Skeletal muscle tissue (tissue), 4 donors: Measurements from ENCODE around the gene CTSZ. TPM values are rescaled to one million over a fixed set of nuclear protein-coding genes. Genes with fewer than 3 reads are reported as not detected.
"Not testable (repeated sequence)": the region's sequence is repeated elsewhere in the genome, so short reads cannot be mapped to it uniquely, and the experiment has no call there.

ENCODE experiments used
- H3K27ac ChIP-seq: one replicate; pipeline ENCODE4 v1.7.0; 2013; ENCODE audit warnings: mild to moderate bottlenecking, low read depth, low read length, inconsistent platforms
- H3K27me3 ChIP-seq, 3 donors: one replicate each; pipeline ENCODE4 v1.7.0; 2013; ENCODE audit warnings: low read length in 3 of 3; ENCODE audit not compliant: control insufficient read depth in 3 of 3, insufficient read depth in 3 of 3
- H3K36me3 ChIP-seq, 3 donors: one replicate each; pipeline ENCODE4 v1.7.0; 2013; ENCODE audit warnings: low read length in 3 of 3; ENCODE audit not compliant: control insufficient read depth in 3 of 3, insufficient read depth in 3 of 3
- H3K4me1 ChIP-seq, 3 donors: one replicate each; pipeline ENCODE4 v1.7.0; 2013; ENCODE audit warnings: low read length in 3 of 3, mild to moderate bottlenecking in 3 of 3; ENCODE audit not compliant: control insufficient read depth in 3 of 3, insufficient read depth in 3 of 3
- H3K4me3 ChIP-seq, 3 donors: one replicate each; pipeline ENCODE4 v1.7.0; 2013; ENCODE audit warnings: low read length in 3 of 3
- H3K9ac ChIP-seq, 3 donors: one replicate each; pipeline ENCODE4 v1.7.0; 2013; ENCODE audit warnings: low read length in 3 of 3, mild to moderate bottlenecking in 3 of 3, moderate library complexity in 2 of 3, low read depth in 1 of 3
- H3K9me3 ChIP-seq, 3 donors: one replicate each; pipeline ENCODE4 v1.7.0; 2013; ENCODE audit warnings: low read length in 3 of 3; ENCODE audit not compliant: control insufficient read depth in 3 of 3
- total RNA-seq: library from RNA; depleted of rRNA; stranded (reverse); fragments of >200 nt; gene quantifications from one replicate; pipeline ENCODE4 v1.2.3, GENCODE V29; 2014
- donor health status: Osteomylitis.

CTSZ gene
- total RNA-seq, 1 donor from 2014 or later: 59.5 TPM

- Histone ChIP-seq H3K27me3 (no peaks in the 10 kb centered on the region), H3K9me3 (no peaks in the 10 kb centered on the region), H3K27ac (no peak overlapping the region), H3K9ac (no peak overlapping the region), H3K4me3 (no peak overlapping the region), H3K36me3 (peaks cover 29 to 33% (median 32%) of the 10 kb centered on the region in 3 donors), H3K4me1 (peaks cover 13 to 40% (median 30%) of the 10 kb centered on the region in 3 donors)
These were observed 22.4 kb downstream of the CTSZ start for GRCh38 chr20:58984691-58985090.

GRCh38 chr20:58983115-58983468, 24.0 kb downstream of the CTSZ start:
- not testable (repeated sequence) for H3K27ac ChIP-seq, H3K9ac ChIP-seq, H3K9me3 ChIP-seq, H3K27me3 ChIP-seq, H3K4me3 ChIP-seq
- H3K36me3 ChIP-seq: peaks cover 13 to 18% (median 16%) of the 10 kb centered on the region in 3 donors
- H3K4me1 ChIP-seq: peaks cover 12 to 40% (median 30%) of the 10 kb centered on the region in 3 donors

- H3K27me3 ChIP-seq: no peaks in the 10 kb centered on the region
- H3K4me1 ChIP-seq: peaks cover 7 to 40% (median 30%) of the 10 kb centered on the region in 3 donors
- peak overlapping the region; percentile 16 to 80 (median 22) for H3K4me3 ChIP-seq
- peaks cover 8 to 13% (median 11%) of the 10 kb centered on the region in 3 donors for H3K36me3 ChIP-seq
- no peaks in the 10 kb centered on the region for H3K9me3 ChIP-seq
- peak overlapping the region; percentile 71 for H3K27ac ChIP-seq
- H3K9ac ChIP-seq: no peak overlapping the region
These were observed 24.5 kb downstream of the CTSZ start for GRCh38 chr20:58982406-58983114.

GRCh38 chr20:58981628-58982364, 25.3 kb downstream of the CTSZ start:
- peak overlapping the region; percentile 71 for H3K27ac ChIP-seq
- peaks cover 7 to 40% (median 30%) of the 10 kb centered on the region in 3 donors for H3K4me1 ChIP-seq
- H3K36me3 ChIP-seq: peaks cover under 1 to 5% (median 5%) of the 10 kb centered on the region in 3 donors

GRCh38 chr20:58980711-58981627, 26.1 kb downstream of the CTSZ start, which contains the start of gene NELFCD:
Gene NELFCD (plus strand): TSS chr20:58981256. CDS start chr20:58981310, 54 bp downstream.
- H3K27me3 ChIP-seq: no peaks in the 10 kb centered on the region
- H3K9me3 ChIP-seq: peaks cover 0 to 2% (median 2%) of the 10 kb centered on the region in 3 donors
- H3K9ac ChIP-seq: peak within 1 kb of the TSS; percentile 80 to 86 (median 84)
- peaks cover 7 to 39% (median 30%) of the 10 kb centered on the region in 3 donors for H3K4me1 ChIP-seq
- peak within 1 kb of the TSS; percentile 80 to 95 (median 83) for H3K4me3 ChIP-seq
- peak within 1 kb of the TSS; percentile 71 for H3K27ac ChIP-seq
- H3K36me3 ChIP-seq: no peaks in the 10 kb centered on the region

More at GRCh38 chr20:58981628-58982364, 25.3 kb downstream of the CTSZ start:
- Histone ChIP-seq H3K27me3 (no peaks in the 10 kb centered on the region), H3K9me3 (no peaks in the 10 kb centered on the region), H3K4me3 (peak overlapping the region; percentile 80 to 95 (median 83)), H3K9ac (peak overlapping the region; percentile 80 to 86 (median 84))

GRCh38 chr20:58978351-58979190, 28.5 kb downstream of the CTSZ start:
- Histone ChIP-seq H3K27ac (no peak overlapping the region), H3K9me3 (peaks cover 0 to 6% (median 3%) of the 10 kb centered on the region in 3 donors), H3K9ac (no peak overlapping the region), H3K36me3 (no peaks in the 10 kb centered on the region), H3K4me3 (no peak overlapping the region), H3K27me3 (no peaks in the 10 kb centered on the region), H3K4me1 (peaks cover 7 to 16% (median 13%) of the 10 kb centered on the region in 3 donors)

GRCh38 chr20:58976061-58976730, 30.9 kb downstream of the CTSZ start:
- Histone ChIP-seq H3K4me1 (peaks cover 0 to 3% (median 0%) of the 10 kb centered on the region in 3 donors), H3K36me3 (no peaks in the 10 kb centered on the region), H3K9ac (no peak overlapping the region), H3K9me3 (peaks cover 0 to 6% (median 3%) of the 10 kb centered on the region in 3 donors), H3K4me3 (no peak overlapping the region), H3K27me3 (no peaks in the 10 kb centered on the region), H3K27ac (no peak overlapping the region)

GRCh38 chr20:58975353-58975752, 31.7 kb downstream of the CTSZ start:
- H3K27ac ChIP-seq: no peak overlapping the region
- no peaks in the 10 kb centered on the region for H3K4me1 ChIP-seq
- H3K27me3 ChIP-seq: no peaks in the 10 kb centered on the region
- H3K4me3 ChIP-seq: no peak overlapping the region
- no peaks in the 10 kb centered on the region for H3K36me3 ChIP-seq
- peaks cover 0 to 6% (median 3%) of the 10 kb centered on the region in 3 donors for H3K9me3 ChIP-seq
- H3K9ac ChIP-seq: no peak overlapping the region
